Stimulated activated CD8-positive, alpha-beta memory T cell treated with anti-CD3 and anti-CD28 coated beads, Interleukin-15, amount 100 ng/mL, for 24 hours (primary cell): Measurements from ENCODE around the gene CCDC85C.
"Not testable (repeated sequence)": the region's sequence is repeated elsewhere in the genome, so short reads cannot be mapped to it uniquely, and the experiment has no call there.

Source experiments
- DNase-seq: peaks from one replicate; pipeline ENCODE4 v3.0.0-alpha.2; 2020; ENCODE audit warnings: low read depth

CCDC85C gene

GRCh38 chr14:99603471-99604277, at the start of gene CCDC85C:
Gene CCDC85C, minus strand, starts transcription at chr14:99604207. Its CDS starts 248 bp downstream, at chr14:99603959.
- DNase-seq, result no peak

DNA sequence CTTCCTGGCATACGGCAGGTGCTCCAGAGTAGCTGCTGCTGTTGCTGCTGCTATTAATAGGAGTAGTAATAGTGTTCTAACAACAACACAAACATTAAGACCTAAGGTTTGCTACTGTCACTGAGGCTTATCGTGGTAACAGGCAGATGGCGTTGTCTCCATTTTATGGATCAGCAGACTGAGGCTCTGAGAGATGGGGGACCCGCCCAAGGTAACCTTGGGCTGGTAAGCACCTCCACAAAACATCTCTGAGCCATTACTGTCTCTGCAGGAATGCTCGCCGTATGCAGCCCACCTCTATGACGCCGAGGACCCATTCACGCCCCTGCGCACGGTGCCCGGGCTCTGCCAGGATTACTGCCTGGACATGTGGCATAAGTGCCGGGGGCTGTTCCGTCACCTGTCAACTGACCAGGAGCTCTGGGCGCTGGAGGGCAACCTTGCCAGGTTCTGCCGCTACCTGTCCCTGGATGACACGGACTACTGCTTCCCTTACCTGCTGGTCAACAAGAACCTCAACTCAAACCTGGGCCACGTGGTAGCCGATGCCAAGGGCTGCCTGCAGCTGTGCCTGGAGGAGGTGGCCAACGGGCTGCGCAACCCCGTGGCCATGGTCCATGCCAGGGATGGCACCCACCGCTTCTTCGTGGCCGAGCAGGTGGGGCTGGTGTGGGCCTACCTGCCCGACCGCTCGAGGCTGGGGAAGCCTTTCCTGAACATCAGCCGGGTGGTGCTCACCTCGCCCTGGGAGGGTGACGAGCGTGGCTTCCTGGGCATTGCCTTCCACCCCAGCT, 48.1 kb upstream of the CCDC85C start:
- no peak for DNase-seq

DNA sequence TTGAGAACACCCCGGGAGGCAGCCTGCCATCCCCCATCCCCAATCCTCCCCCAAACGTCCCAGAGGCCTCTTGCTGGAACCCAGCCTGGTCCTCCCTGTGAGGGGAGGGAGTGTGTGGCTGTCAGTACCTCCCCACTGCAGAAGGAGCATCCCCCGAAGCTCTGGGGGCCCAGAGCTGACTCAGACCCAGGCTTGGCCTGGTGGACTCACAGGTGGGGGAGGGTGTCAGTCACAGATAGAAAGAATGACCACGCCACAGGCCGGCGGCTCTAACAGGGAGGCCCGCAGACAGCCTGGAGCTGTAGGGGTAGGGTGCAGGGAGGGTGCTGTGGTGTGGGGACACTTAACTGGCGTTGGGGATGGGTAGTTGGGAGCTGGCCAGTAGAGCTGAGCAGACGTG, 46.2 kb upstream of the CCDC85C start:
- no peak for DNase-seq

- no peak for DNase-seq
Observed at GRCh38 chr14:99649643-99650042, 45.6 kb upstream of the CCDC85C start.

DNA sequence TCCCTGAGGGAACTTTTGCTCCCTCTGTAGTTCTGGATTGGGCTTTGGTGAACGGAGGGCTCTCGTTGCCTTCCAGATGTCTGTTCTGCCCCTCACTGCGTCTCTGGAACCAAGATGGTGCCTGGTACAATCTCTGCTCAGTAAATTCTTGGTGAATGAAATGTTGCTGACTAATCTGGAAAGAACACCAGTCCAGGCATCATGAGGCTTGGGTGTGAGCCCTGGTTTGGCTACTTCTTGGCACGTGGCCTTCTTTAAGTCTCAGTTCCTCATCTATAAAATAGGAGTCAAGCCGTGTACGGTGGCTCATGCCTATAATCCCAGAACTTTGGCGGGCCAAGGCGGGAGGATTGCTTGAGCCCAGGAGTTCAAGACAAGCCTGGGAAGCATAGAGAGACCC, 45.2 kb upstream of the CCDC85C start:
- no peak for DNase-seq

DNA sequence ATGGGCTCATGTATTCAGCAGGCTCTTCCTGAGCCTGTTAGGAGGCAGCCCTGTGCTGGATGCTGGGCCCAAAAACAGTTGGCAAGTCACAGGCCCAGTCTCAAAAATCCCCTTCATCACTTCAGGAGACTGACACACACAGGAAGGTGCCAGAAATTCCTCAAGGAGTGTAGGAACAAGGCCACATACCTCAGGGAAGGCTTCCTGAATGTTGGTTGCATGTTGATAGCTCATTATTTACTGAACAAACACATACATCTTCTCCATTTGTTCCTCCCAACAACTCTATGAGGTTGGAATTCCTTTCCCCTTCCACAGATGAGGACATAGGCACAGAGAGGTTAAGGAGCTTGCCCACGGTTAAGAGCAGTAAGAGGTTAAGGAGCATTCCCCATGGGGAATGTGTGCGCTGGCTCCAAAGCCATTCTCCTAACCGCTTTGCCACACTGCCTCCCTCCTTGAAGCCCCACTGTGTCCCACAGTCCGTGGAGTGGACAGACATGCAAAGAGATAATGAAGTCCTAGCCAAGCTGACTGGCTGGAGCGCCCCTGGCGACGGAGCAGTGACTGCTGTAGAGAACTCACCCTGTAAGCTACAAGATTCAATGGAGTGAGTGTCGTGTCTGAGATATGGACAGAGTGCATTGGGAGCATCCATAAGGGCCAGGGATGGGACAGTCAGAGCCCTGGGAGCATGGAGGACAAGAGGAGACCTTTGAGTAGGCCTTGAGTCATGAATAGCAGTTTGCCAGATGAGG, 44.2 kb upstream of the CCDC85C start:
- no peak for DNase-seq

GRCh38 chr14:99647411-99647810, 43.4 kb upstream of the CCDC85C start:
- no peak for DNase-seq

DNA sequence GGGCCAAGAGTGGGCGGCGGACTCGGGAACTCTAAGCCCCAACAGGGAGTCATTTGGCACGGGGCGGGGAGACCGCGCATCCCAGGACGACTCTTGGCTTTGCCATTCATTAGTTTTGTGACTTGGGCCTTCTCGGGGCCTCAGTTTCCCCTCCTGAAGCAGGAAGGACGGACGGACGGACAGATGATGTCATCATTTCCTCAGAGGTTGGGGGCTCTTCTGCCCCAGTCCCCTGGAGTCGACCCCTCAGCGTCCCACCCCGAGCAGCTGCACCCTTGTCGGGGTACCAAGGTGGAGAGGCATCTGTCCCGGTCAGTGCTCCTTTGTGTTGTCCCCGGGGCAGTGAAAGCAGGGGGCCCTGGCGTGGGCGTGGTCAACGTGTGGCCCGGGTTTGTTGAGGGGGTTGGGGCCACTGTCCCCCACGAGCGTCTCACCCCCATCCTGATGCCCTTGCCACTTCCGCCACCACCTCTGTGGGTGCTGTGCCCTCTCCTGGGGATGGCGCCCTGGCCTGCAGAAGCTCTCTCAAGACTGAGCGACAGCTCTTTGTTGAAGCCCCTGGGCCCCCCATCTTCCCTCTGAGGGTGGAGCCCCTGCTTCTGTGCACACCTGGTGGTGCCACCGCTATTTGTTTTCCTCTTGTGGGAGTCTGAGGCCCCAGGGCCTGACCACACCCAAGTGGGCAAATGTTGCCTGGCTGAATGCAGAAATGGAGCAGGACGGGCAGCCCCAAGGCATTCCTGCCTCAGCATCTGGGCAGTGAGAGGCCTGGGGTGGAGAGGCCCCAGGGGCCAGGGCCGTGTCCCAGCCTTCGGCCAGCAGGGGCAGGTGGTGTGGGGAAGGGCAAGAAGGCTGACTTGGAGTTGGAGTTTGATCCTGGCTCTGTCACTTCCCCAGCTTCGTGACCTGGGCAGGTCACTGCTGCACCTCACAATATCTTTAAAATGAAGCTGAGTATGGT, 41.8 kb upstream of the CCDC85C start:
- DNase-seq, result no peak

GRCh38 chr14:99644723-99645544, 40.9 kb upstream of the CCDC85C start, which contains the start of gene HHIPL1:
Gene HHIPL1, plus strand, starts transcription at chr14:99645129. Its CDS starts 79 bp downstream, at chr14:99645208.
- no peak for DNase-seq

DNA sequence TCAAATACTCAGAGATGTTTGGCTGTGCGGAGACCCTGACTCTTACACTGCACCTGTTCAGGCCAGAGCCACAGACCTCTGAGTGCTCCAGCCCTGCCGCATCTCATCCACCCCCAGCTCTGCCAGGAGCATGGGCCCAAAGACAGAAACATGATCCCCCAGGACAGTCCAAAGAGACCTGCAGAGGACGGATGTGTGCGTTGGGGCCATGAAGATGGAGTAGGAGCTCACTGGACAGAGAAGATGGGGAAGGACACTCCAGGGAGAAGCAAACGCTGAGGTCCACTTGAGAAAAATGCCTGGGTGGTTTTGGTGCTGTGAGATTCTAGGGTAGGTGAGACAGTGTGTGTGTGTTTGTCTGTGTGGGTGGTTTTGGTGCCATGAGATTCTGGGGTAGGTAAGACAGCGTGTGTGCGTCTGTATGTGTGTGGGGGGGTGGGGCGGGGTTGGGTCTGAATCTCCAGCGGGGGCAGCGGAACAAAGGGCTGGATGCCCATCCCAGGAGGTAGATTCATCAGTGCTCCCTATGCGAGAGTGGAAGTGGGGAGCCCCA, 40.1 kb upstream of the CCDC85C start:
- no peak for DNase-seq

GRCh38 chr14:99643343-99643742, 39.3 kb upstream of the CCDC85C start:
- no peak for DNase-seq

GRCh38 chr14:99642771-99643170, 38.8 kb upstream of the CCDC85C start:
- DNase-seq, result not testable (repeated sequence)

GRCh38 chr14:99637624-99638023, 33.6 kb upstream of the CCDC85C start:
- no peak for DNase-seq

GRCh38 chr14:99636487-99636886, 32.5 kb upstream of the CCDC85C start:
- DNase-seq, result no peak

DNA sequence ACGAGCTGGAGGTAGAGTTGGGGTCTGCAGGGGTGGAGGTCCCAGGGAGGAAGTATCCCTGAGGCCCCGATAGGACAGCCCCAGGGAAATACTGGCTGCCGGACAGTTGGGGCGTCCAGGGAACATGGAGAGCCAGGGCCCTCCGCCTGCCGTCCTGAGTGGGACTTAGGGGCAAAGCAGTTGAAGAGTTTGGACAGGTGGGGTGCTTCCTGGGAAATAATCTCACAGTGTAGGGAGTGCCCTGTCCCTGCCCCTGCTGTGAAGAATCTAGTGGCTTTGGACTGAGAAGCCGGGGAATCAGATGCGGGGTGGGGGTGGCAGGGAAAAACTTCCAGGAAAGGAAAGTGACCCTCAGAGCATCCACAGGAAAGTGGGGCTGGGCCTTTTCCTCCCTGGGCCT, 31.1 kb upstream of the CCDC85C start:
- no peak for DNase-seq

- no peak for DNase-seq
Observed at GRCh38 chr14:99634443-99634842, 30.4 kb upstream of the CCDC85C start.

GRCh38 chr14:99633918-99634317, 29.9 kb upstream of the CCDC85C start:
- DNase-seq, result no peak

DNA sequence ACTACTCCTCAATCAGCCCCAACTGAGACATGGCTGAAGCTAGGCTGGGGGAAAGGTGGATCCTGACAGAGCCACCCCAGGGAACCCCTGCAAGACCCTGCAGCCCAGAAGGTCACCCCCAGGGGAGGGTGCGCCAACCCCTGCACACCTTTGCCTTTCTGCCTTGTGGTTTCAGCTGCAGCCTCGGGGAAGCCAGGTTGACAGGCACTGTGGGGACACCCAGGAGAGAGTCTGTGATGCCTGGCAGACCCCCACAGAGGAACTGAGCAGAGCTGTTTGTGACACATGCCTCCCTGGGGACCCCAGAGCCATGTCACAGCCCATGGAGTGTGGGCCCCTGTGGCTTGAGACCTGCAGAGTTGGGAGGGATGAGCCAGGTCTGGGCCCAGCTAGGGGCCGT, 29.1 kb upstream of the CCDC85C start:
- DNase-seq, result no peak

DNA sequence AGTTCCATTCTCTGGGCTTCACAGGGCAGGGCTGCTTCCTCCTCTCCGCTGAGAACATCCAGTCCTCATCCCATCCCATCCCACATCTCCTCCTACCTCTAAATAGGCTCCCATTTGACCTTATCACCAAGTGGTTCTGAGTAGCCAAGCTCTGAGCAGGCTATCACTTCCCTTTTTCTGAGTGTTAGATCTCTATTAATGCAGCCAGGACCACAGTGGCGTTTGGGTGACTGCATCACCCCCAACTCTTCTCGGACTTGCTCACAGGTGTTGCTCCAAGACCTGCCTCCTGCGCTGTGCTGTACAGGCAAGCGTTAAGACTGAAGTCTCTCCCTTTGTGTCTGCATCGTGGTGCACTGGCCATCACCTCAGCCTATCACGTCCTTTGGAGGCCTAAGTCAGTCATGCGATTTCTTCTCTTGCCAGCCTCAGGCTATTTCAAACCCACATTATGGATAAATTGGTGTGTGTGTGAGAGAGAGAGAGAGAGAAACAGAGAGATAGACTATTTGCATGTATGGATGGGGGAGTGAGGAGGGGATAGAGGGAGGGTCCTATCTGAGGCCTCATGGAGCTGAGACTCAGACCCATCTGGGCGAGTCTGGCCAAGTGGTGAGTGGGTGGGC, 28.5 kb upstream of the CCDC85C start:
- DNase-seq, result no peak

GRCh38 chr14:99630202-99630601, 26.2 kb upstream of the CCDC85C start:
- no peak for DNase-seq
